HG03139 (cell line): ENCODE results near the gene OR9A2.

ENCODE experiments used
- ATAC-seq: cut with Tn5 transposase; IDR thresholded peaks from one replicate; pipeline ENCODE4 v1.9.1; 2021; ENCODE audit not compliant: unreplicated experiment

The OR9A2 gene

DNA sequence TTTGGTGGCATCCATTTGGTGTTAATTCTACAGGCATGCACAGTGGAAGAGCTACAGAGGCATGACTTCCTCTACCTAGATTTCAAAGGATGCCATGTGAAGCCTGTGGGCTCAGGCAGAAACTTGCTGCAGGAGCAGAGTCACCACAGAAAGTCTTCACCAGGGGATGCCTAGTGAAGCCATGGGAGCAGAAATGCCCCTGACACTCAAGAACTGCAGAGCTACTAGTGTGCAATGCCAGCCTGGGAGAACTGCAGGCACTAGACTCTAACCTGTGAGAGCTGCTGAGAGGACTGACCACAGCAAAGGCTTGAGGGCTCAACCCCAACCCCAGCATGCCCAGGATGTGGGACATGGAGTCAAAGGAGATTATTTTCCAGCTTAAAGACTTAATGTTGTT is 3.9 kb downstream of the OR9A2 start:
- no peak for ATAC-seq

GRCh38 chr7:143018931-143019330 is 8.0 kb downstream of the OR9A2 start:
- ATAC-seq = no peak

DNA sequence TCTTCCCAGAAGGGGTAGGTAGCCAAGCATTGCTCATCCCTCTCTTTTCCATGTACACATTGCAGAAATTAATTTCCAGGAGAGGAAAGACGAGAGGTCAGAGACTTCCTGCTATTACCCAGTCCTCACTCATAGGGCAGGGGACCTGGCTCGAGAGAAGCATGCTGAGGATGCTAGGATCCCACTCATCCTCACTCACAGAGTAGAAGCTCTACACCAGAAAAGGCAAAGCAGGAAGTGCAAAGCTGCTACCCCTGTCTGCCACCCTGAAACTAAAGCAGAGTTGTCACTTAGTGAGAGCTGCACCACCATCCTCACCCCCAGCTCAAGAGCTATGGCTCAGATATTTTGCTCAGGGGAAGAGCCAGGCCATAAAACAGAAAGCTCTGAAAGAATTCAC is 9.9 kb downstream of the OR9A2 start:
- ATAC-seq = no peak

GRCh38 chr7:143015926-143016490 is 10.9 kb downstream of the OR9A2 start:
- no peak for ATAC-seq

- ATAC-seq = peak; percentile 82
These were observed 11.8 kb downstream of the OR9A2 start for GRCh38 chr7:143015084-143015483.

GRCh38 chr7:143013893-143014292 is 13.0 kb downstream of the OR9A2 start:
- ATAC-seq = no peak

GRCh38 chr7:143013473-143013872 is 13.5 kb downstream of the OR9A2 start:
- ATAC-seq = no peak

DNA sequence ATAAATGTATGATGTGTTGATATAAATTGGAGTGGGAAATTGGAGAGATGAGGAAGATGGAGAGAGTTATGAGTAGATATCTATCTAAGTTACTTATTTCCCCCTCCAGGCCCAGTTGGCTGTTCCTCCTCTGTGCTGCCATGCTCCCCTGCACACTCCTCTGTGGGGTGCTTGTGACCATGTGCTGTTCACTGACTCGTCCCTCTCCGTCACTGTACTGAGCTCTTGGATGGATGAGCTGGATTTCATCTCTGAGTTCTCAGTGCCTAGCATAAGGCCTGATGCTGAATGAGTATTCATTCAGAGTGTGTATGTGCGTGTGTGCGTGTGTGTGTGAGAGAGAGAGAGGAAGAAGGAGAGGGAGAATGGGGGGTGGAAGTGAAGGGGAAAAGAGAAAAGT is 14.5 kb downstream of the OR9A2 start:
- no peak for ATAC-seq

DNA sequence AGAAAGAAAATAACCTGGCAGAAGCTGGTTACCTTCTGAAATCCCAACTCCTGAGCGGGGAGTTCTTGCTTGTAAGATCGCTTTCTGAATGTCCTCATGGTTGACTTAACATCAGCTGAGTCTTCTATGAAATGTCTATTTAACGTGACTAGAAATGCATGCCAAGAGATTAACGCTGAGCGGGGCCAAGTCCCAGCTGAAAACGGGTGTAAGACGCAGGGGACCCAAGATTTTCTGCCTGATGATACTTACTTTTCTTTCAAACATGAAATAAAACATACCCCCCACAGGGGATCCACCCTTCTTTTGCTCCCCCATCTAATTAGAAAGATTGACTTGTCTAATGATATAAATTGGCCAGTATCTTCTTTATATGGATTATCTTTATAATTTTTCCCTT is 14.9 kb downstream of the OR9A2 start:
- ATAC-seq = no peak

GRCh38 chr7:143008007-143008901 is 18.7 kb downstream of the OR9A2 start:
- ATAC-seq = peak; percentile 92

DNA sequence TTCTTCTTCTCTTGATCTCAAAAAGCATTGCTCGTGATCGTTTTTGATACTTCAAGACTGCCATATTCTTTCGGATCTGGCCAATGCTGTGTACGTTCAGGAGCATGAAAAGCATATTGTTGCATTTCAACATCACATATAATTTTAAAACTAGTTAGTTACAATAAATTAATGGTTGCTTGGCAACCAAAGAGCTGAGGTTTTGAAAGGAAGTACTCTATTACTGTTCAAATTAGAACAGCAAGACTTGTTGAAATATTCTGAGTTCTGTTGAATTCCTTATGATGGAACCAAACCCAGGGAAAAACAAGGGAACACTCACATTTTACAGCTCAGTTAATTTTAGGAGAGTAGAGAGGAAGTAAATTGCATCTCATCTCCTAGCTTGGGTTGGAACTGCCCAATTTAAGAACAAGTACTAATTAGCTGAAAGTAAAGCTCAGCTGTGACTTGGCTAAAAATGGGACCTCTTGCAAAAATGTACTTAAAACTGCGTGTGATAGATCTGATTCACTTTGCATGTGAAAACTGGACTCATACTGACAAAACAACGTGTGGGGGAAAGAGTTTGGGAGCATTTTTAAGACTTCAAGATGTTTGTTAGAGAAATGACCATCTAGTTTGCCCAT is 21.2 kb downstream of the OR9A2 start:
- no peak for ATAC-seq

GRCh38 chr7:143003393-143004051 is 23.4 kb downstream of the OR9A2 start:
- ATAC-seq = no peak

- no peak for ATAC-seq
These were observed 24.0 kb downstream of the OR9A2 start for GRCh38 chr7:143002898-143003297.

- ATAC-seq = no peak
These were observed 24.8 kb downstream of the OR9A2 start for GRCh38 chr7:143002106-143002505.

DNA sequence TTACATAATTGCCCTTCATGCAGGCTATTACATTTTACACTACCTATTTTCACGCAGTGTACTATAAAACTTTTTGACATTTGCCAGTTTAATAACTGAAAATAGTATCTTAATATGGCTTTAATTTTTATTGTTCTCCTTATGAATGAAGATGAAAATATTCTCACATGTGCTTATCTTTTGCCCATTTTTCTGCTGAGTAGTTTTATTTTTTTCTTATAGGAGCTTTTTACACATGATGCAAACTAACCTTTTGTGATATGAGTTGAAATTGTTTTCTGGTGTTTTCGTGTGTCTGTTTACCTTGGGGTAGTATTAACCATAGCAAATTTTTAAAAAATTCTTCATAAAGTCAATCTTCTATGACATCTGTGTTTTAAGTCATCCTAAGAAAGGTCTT is 26.3 kb downstream of the OR9A2 start:
- no peak for ATAC-seq

- no peak for ATAC-seq
These were observed 27.1 kb downstream of the OR9A2 start for GRCh38 chr7:142999793-143000192.

GRCh38 chr7:142998966-142999365 is 28.0 kb downstream of the OR9A2 start:
- ATAC-seq = no peak

DNA sequence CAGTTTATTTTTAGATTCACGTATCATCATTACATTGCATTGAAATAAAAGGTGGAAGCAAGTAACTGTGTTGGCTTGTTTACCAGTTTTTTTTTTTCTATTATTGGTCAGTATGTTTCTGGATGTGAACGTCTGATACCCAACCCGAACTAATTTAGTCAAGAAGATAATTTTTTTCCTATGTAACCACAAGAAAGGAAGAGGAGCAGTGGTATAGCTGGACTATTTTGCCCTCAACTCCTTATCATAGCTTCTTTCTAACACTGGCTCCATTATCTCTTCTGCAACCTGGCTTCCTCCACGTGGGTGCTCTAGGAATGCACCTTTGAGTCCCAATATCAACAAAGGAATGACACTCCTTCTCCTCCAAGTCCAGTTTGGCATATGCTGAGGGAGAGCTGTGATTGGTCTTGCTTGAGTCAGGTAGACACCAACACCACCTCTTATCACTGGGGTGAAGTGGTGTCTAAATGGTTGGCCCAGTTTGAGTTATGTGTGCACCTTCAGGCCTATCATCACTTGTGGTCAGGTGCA is 29.4 kb downstream of the OR9A2 start:
- no peak for ATAC-seq

GRCh38 chr7:142992427-142992826 is 34.5 kb downstream of the OR9A2 start:
- no peak for ATAC-seq

DNA sequence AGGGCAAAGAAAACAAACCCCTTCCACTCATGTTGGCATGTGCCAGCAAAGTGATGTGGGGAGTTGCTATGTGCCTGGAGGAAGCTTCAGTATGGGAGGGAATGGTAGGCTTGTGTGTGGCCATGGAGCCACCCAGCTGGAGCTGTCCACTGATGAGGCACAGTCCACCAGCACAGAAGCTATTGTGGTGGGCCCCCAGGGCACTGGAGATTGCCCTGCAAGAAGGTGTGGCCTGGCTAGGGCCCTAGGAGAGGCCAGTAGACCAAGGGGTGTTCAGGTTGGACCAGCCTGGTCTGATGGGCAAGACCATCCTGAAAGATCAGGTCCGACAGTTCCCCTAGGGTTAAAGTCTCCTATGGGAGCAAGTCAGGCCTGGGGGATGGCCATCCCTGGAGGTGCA is 42.6 kb downstream of the OR9A2 start:
- ATAC-seq = no peak

- no peak for ATAC-seq
These were observed 43.1 kb downstream of the OR9A2 start for GRCh38 chr7:142983825-142984224.
